ENCODE results near the gene MAN1A1.

Gene MAN1A1

DNA sequence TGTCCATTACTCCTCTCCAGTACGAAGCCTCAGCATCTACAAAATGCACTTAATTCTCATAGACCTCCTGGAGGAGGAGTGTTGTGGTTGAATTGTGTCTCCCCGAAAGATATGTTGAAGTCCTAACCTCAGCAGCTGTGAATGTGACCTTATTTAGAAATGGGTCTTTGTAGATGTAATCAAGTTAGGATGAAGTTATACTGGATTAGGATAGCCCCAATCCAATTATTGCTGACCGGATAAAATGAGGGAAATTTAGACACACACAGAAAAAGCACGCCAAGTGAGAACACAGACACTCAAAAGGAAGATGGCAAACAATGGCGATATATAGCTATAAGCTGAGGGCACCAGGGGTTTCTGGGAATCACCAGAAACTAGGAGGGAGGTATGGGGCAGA, 206.9 kb downstream of the MAN1A1 start:
- no peak for DNase-seq (ENCODE audit: low read depth in 2 of 2)

DNA sequence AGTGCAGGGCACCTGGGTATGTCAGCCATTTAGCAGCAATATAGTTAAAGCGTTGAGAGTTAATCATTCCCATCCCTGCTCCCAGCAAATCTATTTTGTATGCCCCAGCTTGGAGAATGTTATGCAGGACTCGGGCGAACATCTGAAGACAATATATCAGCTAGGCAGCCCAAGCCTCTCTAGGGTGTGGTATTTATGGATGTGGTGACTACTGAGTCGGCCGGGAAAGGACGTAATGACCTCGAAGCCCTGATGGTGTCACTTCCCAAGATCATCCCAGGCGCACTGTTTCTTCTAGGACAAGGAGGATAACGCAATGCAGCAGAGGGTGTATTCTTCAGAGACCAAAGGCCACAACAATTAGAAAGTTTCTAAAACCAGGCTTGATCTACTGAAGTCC, 207.5 kb downstream of the MAN1A1 start:
- DNase-seq (ENCODE audit: low read depth in 2 of 2), result no peak

DNA sequence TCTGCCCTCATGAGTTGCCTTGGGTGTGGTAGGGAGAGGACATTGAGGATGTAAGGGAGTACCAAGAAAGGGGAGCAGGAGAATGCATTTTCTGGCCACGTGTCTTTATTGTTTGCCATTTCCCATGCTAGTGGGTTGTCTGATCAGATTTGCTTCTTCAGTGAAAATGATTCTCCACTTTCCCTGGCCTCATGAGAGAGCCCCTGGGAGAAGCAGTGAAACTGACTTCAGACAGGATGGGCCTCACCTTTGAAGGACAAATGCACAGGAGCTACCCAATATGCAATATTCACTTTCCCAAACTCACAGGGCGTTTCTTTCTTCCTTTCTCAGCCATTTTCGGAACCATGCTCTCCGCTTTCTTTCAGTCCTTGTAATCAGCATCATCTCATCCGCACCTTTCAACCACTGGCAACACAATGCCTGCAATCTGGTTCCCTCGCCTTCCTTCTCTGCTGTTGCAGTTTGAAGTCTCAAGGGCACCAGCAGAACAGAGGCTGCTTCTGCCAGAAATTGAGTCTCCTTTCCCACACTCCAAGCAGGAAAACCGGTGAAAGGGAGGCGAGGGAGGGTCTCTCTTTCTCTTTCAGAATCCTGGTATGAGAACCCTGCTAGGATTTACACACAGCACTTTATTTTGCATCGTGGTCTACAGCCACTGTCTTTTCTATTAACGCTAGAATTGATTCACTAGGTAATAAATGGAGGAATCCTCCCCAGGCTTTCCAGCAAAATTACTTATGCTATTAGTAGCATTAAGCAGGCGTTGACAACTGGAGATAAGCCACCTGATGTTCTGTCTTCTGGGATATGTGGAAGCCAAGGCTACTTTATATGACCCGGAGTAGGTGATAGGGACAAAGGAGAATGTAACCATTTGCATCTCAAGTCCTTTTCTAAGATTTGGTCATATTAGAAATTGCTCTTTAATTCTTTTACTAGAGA, 209.1 kb downstream of the MAN1A1 start:
- no peak for DNase-seq (ENCODE audit: low read depth in 2 of 2)

DNA sequence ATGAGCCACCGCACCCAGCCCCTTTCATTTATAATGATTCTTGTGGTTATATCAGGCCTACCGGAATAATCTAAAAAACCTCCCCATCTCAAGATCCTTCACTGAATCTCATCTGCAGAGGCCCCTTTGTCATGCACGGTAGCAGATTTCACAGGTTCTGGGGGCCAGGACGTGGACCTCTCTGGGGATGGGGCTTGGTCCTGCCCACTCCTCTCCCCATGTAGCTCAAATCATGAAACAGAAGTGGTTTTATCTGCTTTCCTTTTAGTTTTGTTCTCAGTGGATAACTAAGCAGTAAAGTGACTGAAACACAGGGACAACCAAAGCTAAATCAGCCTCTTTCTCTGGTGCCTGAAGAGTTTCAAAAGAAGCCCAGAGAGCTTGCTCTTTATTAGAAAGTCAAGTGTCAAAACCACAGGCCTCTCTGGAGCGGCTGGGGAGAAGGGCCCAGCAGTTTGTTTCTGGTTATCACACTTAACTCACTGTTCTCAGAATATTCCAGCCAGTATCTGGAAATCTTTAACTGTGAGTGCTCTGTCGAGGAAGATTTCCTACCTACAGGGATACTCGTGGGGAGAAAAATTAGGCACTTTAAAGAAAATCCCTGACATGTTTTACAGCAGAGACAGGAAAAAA, 210.5 kb downstream of the MAN1A1 start:
- no peak for DNase-seq (ENCODE audit: low read depth in 2 of 2)

DNA sequence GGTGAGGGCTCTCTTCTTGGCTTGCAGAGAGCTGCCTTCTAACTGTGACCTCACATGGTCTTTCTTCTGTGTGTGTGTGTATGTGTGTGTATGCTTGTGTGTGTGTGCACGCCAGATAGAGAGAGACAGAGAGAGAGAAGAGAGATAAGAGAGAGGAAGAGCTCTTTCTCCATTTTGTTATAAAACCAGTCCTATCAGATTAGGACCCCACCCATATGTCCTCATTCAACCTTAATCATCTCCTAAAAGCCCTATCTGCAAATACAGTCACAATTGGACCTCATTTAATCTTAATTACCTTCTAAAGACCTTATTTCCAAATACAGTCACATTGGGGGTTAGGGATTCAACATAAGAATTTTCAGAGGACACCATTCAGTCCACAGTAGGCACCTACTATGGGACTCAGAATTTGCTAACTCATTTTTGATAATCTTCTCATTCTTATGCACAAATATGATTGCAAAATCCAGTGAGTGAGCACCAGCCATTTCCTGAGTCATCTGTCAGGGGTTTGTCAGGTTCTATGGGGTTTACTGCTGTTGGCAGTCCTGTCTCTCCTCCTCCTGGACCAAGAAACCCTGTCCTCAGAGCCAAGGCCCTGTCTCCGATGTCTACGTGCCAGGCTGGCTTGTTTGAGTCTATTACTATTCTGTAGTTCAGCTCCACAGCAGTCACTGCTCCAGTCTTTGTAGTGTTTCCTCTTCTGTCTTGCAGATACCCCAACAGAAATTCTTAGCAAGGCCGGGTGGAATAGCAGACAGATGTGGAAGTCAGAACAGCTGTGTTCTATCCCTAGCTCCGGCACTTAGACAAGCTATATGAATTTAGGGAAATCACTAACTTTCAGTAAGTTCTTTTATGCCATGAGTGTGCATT, 212.1 kb downstream of the MAN1A1 start:
- no peak for DNase-seq (ENCODE audit: low read depth in 2 of 2)

DNA sequence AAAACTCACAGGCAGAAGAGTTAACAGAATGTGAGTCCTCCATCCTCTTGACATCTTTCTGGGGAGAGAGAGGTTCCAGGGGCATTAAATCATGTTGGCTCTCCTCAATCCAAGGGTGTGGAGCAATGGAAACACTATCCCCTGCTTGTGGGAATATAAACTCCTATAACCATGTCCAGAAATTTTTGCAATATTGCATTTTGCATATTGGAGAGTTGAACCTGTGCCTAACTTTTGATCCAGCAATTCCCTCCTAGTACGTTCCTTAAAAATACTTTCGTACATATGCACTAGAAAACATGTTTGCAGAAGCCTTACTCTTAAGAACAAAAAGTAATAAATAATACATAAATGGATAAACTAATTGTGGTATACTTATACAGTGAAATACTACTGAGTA, 214.8 kb downstream of the MAN1A1 start:
- DNase-seq (ENCODE audit: low read depth in 2 of 2), result no peak

DNA sequence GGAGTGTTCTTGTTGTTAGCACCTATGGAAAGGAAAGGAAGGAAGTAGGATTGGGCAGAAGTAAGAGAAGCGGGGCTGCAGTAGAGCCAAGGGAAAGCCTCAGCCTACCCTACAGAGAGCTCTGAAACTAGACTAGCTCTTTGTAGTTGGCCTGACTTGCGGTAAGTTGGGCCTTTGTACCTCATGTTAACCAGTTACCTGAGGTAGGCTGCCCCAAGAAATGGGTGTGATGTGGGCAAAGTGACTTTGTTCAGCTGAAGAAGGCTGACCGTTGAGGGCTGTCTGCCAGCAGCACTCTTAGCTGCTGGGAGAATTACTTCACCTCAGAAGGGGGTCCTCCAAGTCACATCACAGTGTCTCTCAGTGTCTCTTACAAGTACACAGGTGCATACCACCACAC, 216.2 kb downstream of the MAN1A1 start:
- no peak for DNase-seq (ENCODE audit: low read depth in 2 of 2)

DNA sequence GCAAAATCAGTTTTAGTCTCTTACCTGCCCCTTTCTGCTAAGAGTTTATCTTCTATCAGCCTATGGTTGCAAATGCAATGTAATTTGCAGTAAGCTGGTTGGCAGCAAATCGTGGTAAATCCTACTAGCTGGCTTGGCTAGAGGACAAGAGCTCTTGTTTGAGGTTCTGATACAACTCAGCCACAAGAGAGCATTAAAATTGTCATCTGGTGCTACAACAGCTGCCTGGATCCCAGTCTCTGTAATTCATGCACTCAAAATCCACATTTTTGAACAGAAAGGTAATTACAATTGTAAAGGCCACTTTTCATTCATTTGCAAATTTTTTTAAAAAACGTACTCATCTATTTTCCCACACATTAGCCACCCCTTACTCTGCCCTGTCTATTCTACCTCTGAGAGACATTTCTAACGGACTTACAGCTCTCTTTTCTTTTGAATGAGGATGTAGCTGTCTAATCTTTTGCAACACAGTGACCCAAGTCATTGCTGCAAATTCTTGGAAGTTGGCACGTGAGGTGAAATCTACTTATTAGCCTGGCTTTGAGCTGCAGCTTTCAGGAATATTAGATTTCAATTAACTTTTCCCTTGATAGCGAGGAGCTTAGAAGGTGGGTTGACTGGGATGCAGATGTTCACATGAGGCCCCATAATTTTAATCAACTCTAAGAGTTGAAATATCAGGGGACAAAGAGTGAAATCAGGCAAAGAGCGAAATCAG, 217.1 kb downstream of the MAN1A1 start:
- DNase-seq (ENCODE audit: low read depth in 2 of 2), result no peak

DNA sequence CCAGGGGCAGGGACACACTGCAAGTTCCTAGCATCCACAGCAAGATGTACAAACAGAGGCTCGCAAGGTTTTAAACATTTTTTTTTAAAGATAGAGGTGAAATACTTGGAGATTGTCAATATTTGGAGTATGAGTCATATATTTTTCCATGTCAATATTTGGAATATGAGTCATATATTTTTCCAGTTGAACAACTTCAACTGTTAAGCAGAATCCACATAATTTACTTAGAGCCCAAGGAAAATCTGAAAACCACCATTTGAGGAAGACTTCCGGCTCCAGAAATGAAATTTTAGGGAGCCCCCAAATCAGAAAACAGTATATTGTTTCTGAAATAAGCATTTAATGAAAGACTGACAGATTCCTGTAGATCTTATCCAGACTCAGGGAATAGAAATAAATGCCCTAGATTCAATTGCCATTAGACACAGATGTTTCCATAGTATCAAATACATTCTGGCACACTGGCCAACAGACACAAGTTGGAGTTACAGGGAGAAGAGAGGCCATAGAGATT, 219.5 kb downstream of the MAN1A1 start:
- DNase-seq (ENCODE audit: low read depth in 2 of 2), result no peak

DNA sequence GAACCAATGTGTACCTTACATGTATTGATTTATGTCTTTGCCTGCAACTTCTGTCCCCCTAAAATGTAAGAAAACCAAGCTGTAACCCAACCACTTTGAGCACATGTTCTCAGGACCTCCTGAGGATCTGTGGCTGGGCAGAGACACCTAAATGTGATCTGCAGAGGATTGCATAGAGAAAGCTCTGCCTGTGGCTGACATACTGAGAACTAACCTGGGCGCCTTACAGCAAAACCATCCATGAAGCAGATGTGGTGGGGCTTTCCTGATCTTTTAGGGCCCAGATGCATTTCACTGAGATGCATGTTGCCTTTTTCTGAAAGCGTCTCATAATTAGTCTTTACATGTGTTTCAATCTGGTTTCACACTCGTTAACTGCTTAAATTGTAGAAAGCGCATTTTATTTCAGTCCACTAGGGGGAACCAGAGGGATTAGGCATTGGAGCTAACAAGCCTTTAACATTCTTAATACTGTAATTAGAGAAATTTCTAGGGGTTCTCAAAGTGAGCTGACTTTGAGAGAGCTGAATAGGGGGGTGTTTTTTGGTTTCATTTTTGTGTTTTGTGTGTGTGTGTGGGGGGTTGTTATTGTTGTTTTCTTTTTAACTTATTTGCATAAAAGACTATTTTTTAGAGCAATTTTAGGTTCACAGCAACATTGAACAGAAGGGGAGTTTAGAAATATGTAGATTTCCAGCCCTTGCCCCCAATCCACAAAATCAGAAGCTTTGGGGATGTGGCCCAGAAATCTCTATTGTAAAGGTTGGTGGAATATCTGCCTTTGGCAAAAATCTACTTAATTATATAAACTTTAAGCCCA, 220.2 kb downstream of the MAN1A1 start:
- no peak for DNase-seq (ENCODE audit: low read depth in 2 of 2)

DNA sequence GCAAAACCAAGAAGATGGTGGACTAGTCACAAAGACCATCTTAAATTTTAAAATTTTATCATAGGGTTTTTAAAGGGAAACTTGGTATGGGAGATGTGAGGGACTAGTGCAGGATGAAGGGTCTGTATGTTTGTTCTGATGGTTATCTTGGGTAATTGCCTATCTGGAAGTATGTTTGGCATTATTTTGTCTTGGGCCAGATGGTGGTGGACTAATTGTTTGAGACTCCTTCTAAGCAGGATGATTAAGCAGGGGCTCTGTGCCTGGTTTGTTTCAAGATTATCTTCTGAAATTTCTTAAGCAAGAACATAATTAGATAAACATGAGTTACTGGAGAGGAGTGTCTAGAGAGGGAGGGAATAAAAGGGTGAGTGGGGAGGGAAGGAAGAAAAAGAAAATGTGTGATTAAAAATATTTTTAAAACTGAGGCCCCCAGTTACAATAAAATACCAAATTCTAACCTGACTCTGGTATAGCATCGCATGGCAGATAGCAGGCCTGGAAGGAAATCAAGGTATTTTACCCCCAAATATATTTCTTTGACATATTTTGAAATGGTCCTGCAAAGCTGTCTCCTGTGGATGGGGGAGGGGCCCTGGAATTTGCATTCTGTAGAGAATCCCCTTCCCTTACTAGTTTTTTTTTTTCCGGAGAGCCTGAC, 221.2 kb downstream of the MAN1A1 start:
- DNase-seq (ENCODE audit: low read depth in 2 of 2), result no peak

DNA sequence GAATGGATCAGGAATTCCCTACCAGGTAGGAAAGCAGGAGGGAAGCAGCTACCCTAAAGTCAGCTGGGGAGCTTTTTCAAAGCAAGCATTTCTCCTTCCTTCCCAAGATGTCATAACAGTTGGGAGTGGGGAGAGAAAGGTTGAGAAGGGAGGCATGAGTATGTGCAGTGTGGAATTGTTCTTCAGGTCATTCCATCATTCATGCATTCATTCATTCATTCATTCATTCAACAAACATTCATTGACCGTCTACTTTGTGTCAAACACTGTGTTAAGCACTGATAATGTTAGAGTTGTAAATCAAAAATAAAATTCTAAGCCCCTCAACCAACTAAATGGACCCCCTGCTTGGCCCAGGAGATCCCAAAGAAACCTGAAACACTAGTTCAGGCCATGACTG, 221.9 kb downstream of the MAN1A1 start:
- no peak for DNase-seq (ENCODE audit: low read depth in 2 of 2)
